Measurements from ENCODE around the gene QARS1.

DNA sequence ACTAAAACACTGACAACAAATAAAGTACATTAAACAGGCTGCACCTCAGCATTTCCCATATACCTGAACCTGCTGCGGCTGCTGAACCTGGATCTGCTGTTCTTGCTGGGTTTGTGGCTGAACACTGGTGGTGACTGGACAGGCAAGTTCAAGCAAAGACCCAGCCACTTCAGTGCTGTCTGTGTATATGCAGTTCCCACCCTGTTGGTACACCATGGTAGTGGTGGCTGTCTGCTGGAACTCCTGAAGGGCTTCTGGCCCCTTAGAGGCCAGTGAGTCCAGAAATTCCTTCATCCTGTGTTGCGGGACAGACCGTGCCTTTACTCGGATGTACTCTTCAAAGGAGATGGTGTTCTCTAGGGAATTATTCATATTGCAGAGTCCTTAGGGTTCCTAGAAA, 27.9 kb downstream of the QARS1 start:
- no peak for TF ChIP-seq POLR2AphosphoS5 (IDR thresholded peaks at IDR 0.05; ENCODE audit: low read depth, low read length)
- TF ChIP-seq, protein P1, sequence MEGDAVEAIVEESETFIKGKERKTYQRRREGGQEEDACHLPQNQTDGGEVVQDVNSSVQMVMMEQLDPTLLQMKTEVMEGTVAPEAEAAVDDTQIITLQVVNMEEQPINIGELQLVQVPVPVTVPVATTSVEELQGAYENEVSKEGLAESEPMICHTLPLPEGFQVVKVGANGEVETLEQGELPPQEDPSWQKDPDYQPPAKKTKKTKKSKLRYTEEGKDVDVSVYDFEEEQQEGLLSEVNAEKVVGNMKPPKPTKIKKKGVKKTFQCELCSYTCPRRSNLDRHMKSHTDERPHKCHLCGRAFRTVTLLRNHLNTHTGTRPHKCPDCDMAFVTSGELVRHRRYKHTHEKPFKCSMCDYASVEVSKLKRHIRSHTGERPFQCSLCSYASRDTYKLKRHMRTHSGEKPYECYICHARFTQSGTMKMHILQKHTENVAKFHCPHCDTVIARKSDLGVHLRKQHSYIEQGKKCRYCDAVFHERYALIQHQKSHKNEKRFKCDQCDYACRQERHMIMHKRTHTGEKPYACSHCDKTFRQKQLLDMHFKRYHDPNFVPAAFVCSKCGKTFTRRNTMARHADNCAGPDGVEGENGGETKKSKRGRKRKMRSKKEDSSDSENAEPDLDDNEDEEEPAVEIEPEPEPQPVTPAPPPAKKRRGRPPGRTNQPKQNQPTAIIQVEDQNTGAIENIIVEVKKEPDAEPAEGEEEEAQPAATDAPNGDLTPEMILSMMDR (IDR thresholded peaks at IDR 0.05 in 2 of 3, conservative IDR thresholded peaks at IDR 0.05 in 1 of 3; ENCODE audit: borderline replicate concordance in 1 of 3, insufficient read depth in 1 of 3, low read depth in 2 of 3, low read length in 2 of 3): no peak

Measured in HCT116 (cell line).